HCT116 (cell line): ENCODE measurements around the gene TMEM187. TPM values are rescaled to one million over a fixed set of nuclear protein-coding genes. Genes with fewer than 3 reads are reported as not detected.

Experiments used
- ATAC-seq: fragments of 200-7000 bp; cut with Tn5 transposase; 2 replicates; pipeline ENCODE4 v1.9.1; 2020; ENCODE audit warnings: mild to moderate bottlenecking, moderate library complexity
- BruUV-seq: library from RNA; stranded (reverse); fragments of 400-500 nt; replicated peaks from 2 replicates; lab custom pipeline; 2021; lab: Mats Ljungman, UMichigan
- CTCF ChIA-PET: fragments of 300-600 bp; sonication (Branson Sonifier 250); formaldehyde crosslinking; loops from one replicate; lab custom pipeline; 2021; ENCODE audit warnings: antibody characterized with exemption; lab: Charles Lee
- POLR2A ChIA-PET: fragments of 300-600, 350-600 bp; sonication (Branson Sonifier 250); formaldehyde crosslinking; loops from one replicate; lab custom pipeline; 2021; ENCODE audit warnings: antibody characterized with exemption; lab: Charles Lee
- RAD21 ChIA-PET, 2 experiments: fragments of 300-600 bp; sonication (Branson Sonifier 250); formaldehyde crosslinking; loops; one replicate each; lab custom pipeline; 2023; ENCODE audit warnings: low total read pairs in 2 of 2; ENCODE audit not compliant: uncharacterized antibody in 2 of 2, unreplicated experiment in 2 of 2, low non-redundant PET in 1 of 2; lab: Charles Lee
- DNase-seq: peaks from one replicate; pipeline ENCODE4 v3.0.0-alpha.2; 2010; ENCODE audit warnings: low read depth, low spot score
- H2AFZ ChIP-seq: fragments of 200-600 bp; shearing (Covaris generic), sonication (generic); 2 replicates; pipeline ENCODE4 v1.6.1; 2017; ENCODE audit warnings: low read depth, mixed run types, mixed read lengths, antibody characterized with exemption, low read length; ENCODE audit not compliant: poor library complexity, severe bottlenecking
- H3K27ac ChIP-seq: 2 replicates; pipeline ENCODE4 v1.5.1; 2012; ENCODE audit warnings: low read depth, low read length
- H3K27me3 ChIP-seq: fragments of 200-600 bp; sonication (generic); 2 replicates; pipeline ENCODE4 v1.6.1; 2016; ENCODE audit warnings: mixed run types, low read length, mixed read lengths; ENCODE audit not compliant: insufficient read depth
- H3K36me3 ChIP-seq, 2 experiments: fragments of 200-500 bp in 1 of 2; fragments of 200-600 bp in 1 of 2; sonication (Bioruptor generic) in 1 of 2; sonication (generic) in 1 of 2; 2 replicates each; pipeline versions ENCODE4 v1.5.1 to v1.6.1; 2014 to 2016; ENCODE audit warnings: low read length in 2 of 2, inconsistent platforms in 1 of 2, mixed read lengths in 1 of 2, mixed run types in 1 of 2; ENCODE audit not compliant: insufficient read depth in 2 of 2, control insufficient read depth in 1 of 2
- H3K4me1 ChIP-seq, 2 experiments: fragments of 200-600 bp in 1 of 2; sonication (generic) in 1 of 2; 2 replicates each; pipeline versions ENCODE4 v1.5.1 to v1.6.1; 2012 to 2017; ENCODE audit warnings: low read length in 2 of 2, inconsistent platforms in 1 of 2, mild to moderate bottlenecking in 1 of 2, mixed read lengths in 1 of 2, mixed run types in 1 of 2, moderate library complexity in 1 of 2; ENCODE audit not compliant: insufficient read depth in 2 of 2, control insufficient read depth in 1 of 2
- H3K4me2 ChIP-seq: fragments of 200-600 bp; sonication (generic); 2 replicates; pipeline ENCODE4 v1.6.1; 2017; ENCODE audit warnings: mixed run types, low read length, mixed read lengths
- H3K4me3 ChIP-seq, 2 experiments: fragments of 200-600 bp in 1 of 2; sonication (generic) in 1 of 2; replicated peaks in 1 of 2; 2 replicates each; pipeline ENCODE4 v1.5.1; 2011 to 2016; ENCODE audit warnings: low read length in 2 of 2, control low read depth in 1 of 2, low read depth in 1 of 2, mild to moderate bottlenecking in 1 of 2, mixed read lengths in 1 of 2, mixed run types in 1 of 2
- H3K79me2 ChIP-seq: fragments of 200-600 bp; sonication (generic); 2 replicates; pipeline ENCODE4 v1.6.1; 2017; ENCODE audit warnings: mild to moderate bottlenecking, mixed run types, low read length, moderate library complexity, mixed read lengths; ENCODE audit not compliant: insufficient read depth
- H3K9ac ChIP-seq: fragments of 200-600 bp; sonication (generic); 2 replicates; pipeline ENCODE4 v1.6.1; 2016; ENCODE audit warnings: low read length, mixed read lengths
- H3K9me2 ChIP-seq: fragments of 200-600 bp; sonication (generic), shearing (Covaris generic); 2 replicates; pipeline ENCODE4 v1.6.1; 2017; ENCODE audit warnings: mixed run types, mild to moderate bottlenecking, moderate library complexity; ENCODE audit not compliant: insufficient read depth
- H3K9me3 ChIP-seq, 2 experiments: fragments of 200-500 bp in 1 of 2; fragments of 200-600 bp in 1 of 2; sonication (Bioruptor generic) in 1 of 2; sonication (generic) in 1 of 2; 2 replicates each; pipeline ENCODE4 v1.6.1; 2014 to 2017; ENCODE audit warnings: low read length in 2 of 2, mixed read lengths in 2 of 2, inconsistent platforms in 1 of 2, low read depth in 1 of 2, mild to moderate bottlenecking in 1 of 2, mixed run types in 1 of 2, moderate library complexity in 1 of 2; ENCODE audit not compliant: control insufficient read depth in 1 of 2, insufficient read depth in 1 of 2
- H4K20me1 ChIP-seq: fragments of 200-600 bp; sonication (generic), shearing (Covaris generic); 2 replicates; pipeline ENCODE4 v1.6.1; 2017; ENCODE audit warnings: mixed run types, mild to moderate bottlenecking, moderate library complexity; ENCODE audit not compliant: insufficient read depth
- CEBPB ChIP-seq: IDR thresholded peaks from 2 replicates; pipeline ENCODE4 v1.6.1; 2012; ENCODE audit warnings: low read depth
- EGR1 ChIP-seq: IDR thresholded peaks from 2 replicates; pipeline ENCODE4 v1.6.1; 2012; ENCODE audit warnings: low read depth
- ELF1 ChIP-seq: IDR thresholded peaks from 2 replicates; pipeline ENCODE4 v1.6.1; 2012; ENCODE audit warnings: low read depth, borderline replicate concordance
- EZH2 ChIP-seq: fragments of 200-600 bp; sonication (generic); IDR thresholded peaks from 2 replicates; pipeline ENCODE4 v1.6.1; 2017; ENCODE audit warnings: antibody characterized with exemption, mixed run types
- EZH2phosphoT487 ChIP-seq: fragments of 200-600 bp; IDR thresholded peaks from 2 replicates; pipeline ENCODE4 v1.6.1; 2018; ENCODE audit warnings: antibody characterized with exemption, borderline replicate concordance
- JUND ChIP-seq: IDR thresholded peaks from 2 replicates; pipeline ENCODE4 v1.6.1; 2012
- POLR2A ChIP-seq: IDR thresholded peaks from 2 replicates; pipeline ENCODE4 v1.7.0; 2011; ENCODE audit warnings: borderline replicate concordance; ENCODE audit not compliant: insufficient read depth, insufficient read length; ENCODE audit errors: extremely low read depth
- RAD21 ChIP-seq: IDR thresholded peaks from 2 replicates; pipeline ENCODE4 v1.6.1; 2012; ENCODE audit warnings: low read depth, mild to moderate bottlenecking
- SIN3A ChIP-seq: IDR thresholded peaks from 2 replicates; pipeline ENCODE4 v1.6.1; 2012; ENCODE audit warnings: low read depth
- SP1 ChIP-seq: IDR thresholded peaks from 2 replicates; pipeline ENCODE4 v1.6.1; 2012; ENCODE audit warnings: low read depth
- SRF ChIP-seq: IDR thresholded peaks from 2 replicates; pipeline ENCODE4 v1.6.1; 2012; ENCODE audit warnings: low read depth
- TCF7L2 ChIP-seq: IDR thresholded peaks from 2 replicates; pipeline ENCODE4 v1.7.0; 2011; ENCODE audit warnings: borderline replicate concordance, inconsistent platforms; ENCODE audit not compliant: insufficient read depth, insufficient read length; ENCODE audit errors: extremely low read depth
- YY1 ChIP-seq: IDR thresholded peaks from 2 replicates; pipeline ENCODE4 v1.6.1; 2011; ENCODE audit warnings: low read length, low read depth, moderate library complexity, mild to moderate bottlenecking; ENCODE audit not compliant: insufficient replicate concordance; ENCODE audit errors: extremely low read depth
- ZFX ChIP-seq: fragments of 450-650 bp; IDR thresholded peaks from 2 replicates; pipeline ENCODE4 v1.6.1; 2017
- ZNF274 ChIP-seq: fragments of 200-500 bp; sonication (Bioruptor generic); IDR thresholded peaks from 2 replicates; pipeline ENCODE4 v1.6.1; 2014; ENCODE audit warnings: mild to moderate bottlenecking, low read depth, low read length, inconsistent platforms
- intact Hi-C: fragments of 100-400 bp; cut with micrococcal nuclease; formaldehyde crosslinking; loops from 2 replicates; pipeline ENCODE4 v1.10.0; 2022
- total RNA-seq: library from RNA; stranded (reverse); gene quantifications from one replicate; pipeline ENCODE4 v1.2.1, GENCODE V29; 2021; ENCODE audit not compliant: unreplicated experiment
- TF ChIP-seq, protein P1 (sequence below): IDR thresholded peaks from 2 replicates; pipeline ENCODE4 v1.6.1; 2012
- TF ChIP-seq, protein P2 (sequence below): IDR thresholded peaks from 2 replicates; pipeline ENCODE4 v1.6.1; 2011; ENCODE audit warnings: mild to moderate bottlenecking, low read length, moderate library complexity; ENCODE audit not compliant: insufficient replicate concordance; ENCODE audit errors: extremely low read depth
- TF ChIP-seq, protein P3 (sequence below): IDR thresholded peaks from 2 replicates; pipeline ENCODE4 v1.6.1; 2012; ENCODE audit warnings: low read depth

TMEM187 gene
- total RNA-seq, 1 experiment from 2014 or later = 12.6 TPM

DNA sequence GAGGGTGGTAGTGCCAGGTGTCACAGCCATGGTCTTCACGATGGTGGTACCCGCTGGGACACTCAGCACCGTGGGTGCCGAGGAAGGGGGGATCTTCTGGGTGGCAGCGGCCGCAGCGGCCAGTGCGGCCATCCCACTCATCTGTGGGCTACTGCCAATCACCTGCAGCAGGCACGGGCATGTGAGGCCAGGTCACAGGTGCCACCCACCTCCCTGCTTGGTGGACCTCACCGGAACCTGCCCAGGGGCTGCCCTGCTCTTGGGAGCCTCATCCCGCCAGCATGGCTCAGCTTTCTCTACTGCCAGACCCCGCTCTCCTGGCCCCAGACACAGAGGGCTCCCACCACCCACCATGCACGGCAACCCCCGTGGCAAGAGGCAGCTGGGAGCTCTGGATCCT, 13.9 kb upstream of the TMEM187 start:
- Histone ChIP-seq H3K9ac (no peak overlapping the region), H3K4me2 (no peak overlapping the region), H3K27ac (no peak overlapping the region), H3K27me3 (no peaks in the 10 kb centered on the region), H2AFZ (no peak overlapping the region), H4K20me1 (no peaks in the 10 kb centered on the region), H3K4me3 (no peak overlapping the region), H3K79me2 (peaks cover 24% of the 10 kb centered on the region; the same call in 1 of the 2 replicates), H3K36me3 (peaks cover 10 to 19% of the 10 kb centered on the region in 2 experiments; a peak in 3 of 4 replicates), H3K9me3 (no peaks in the 10 kb centered on the region), H3K9me2 (no peaks in the 10 kb centered on the region), H3K4me1 (no peaks in the 10 kb centered on the region)
- intact Hi-C loops = no loop called here
- POLR2A ChIA-PET = no interaction called here
- TF ChIP-seq, protein P1, sequence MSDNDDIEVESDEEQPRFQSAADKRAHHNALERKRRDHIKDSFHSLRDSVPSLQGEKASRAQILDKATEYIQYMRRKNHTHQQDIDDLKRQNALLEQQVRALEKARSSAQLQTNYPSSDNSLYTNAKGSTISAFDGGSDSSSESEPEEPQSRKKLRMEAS = no peak
- TF ChIP-seq EZH2 (no peak), ZFX (no peak), EZH2phosphoT487 (no peak), YY1 (no peak), SRF (no peak), POLR2A (no peak), TCF7L2 (no peak), CEBPB (no peak), EGR1 (no peak), JUND (no peak), ELF1 (no peak), SIN3A (no peak), RAD21 (no peak), SP1 (no peak), ZNF274 (no peak)
- TF ChIP-seq, protein P2, sequence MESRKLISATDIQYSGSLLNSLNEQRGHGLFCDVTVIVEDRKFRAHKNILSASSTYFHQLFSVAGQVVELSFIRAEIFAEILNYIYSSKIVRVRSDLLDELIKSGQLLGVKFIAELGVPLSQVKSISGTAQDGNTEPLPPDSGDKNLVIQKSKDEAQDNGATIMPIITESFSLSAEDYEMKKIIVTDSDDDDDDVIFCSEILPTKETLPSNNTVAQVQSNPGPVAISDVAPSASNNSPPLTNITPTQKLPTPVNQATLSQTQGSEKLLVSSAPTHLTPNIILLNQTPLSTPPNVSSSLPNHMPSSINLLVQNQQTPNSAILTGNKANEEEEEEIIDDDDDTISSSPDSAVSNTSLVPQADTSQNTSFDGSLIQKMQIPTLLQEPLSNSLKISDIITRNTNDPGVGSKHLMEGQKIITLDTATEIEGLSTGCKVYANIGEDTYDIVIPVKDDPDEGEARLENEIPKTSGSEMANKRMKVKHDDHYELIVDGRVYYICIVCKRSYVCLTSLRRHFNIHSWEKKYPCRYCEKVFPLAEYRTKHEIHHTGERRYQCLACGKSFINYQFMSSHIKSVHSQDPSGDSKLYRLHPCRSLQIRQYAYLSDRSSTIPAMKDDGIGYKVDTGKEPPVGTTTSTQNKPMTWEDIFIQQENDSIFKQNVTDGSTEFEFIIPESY = no peak
- TF ChIP-seq, protein P3, sequence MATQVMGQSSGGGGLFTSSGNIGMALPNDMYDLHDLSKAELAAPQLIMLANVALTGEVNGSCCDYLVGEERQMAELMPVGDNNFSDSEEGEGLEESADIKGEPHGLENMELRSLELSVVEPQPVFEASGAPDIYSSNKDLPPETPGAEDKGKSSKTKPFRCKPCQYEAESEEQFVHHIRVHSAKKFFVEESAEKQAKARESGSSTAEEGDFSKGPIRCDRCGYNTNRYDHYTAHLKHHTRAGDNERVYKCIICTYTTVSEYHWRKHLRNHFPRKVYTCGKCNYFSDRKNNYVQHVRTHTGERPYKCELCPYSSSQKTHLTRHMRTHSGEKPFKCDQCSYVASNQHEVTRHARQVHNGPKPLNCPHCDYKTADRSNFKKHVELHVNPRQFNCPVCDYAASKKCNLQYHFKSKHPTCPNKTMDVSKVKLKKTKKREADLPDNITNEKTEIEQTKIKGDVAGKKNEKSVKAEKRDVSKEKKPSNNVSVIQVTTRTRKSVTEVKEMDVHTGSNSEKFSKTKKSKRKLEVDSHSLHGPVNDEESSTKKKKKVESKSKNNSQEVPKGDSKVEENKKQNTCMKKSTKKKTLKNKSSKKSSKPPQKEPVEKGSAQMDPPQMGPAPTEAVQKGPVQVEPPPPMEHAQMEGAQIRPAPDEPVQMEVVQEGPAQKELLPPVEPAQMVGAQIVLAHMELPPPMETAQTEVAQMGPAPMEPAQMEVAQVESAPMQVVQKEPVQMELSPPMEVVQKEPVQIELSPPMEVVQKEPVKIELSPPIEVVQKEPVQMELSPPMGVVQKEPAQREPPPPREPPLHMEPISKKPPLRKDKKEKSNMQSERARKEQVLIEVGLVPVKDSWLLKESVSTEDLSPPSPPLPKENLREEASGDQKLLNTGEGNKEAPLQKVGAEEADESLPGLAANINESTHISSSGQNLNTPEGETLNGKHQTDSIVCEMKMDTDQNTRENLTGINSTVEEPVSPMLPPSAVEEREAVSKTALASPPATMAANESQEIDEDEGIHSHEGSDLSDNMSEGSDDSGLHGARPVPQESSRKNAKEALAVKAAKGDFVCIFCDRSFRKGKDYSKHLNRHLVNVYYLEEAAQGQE = no peak
- CTCF ChIA-PET = interaction anchor here (0.7 kb wide), 1 partner anchor 12 kb away, joined by 3 read pairs; no protein-coding TSS in a partner anchor
- BruUV-seq = no TSS peak
- ATAC-seq (no peak), DNase-seq (no peak)
- RAD21 ChIA-PET = no interaction called here
